Measurements from ENCODE around the gene KLHL41. TPM values are rescaled to one million over a fixed set of nuclear protein-coding genes. Genes with fewer than 3 reads are reported as not detected.

Gene KLHL41
- 0.19 TPM in 1 of 2 replicates, not detected in the other for total RNA-seq

DNA sequence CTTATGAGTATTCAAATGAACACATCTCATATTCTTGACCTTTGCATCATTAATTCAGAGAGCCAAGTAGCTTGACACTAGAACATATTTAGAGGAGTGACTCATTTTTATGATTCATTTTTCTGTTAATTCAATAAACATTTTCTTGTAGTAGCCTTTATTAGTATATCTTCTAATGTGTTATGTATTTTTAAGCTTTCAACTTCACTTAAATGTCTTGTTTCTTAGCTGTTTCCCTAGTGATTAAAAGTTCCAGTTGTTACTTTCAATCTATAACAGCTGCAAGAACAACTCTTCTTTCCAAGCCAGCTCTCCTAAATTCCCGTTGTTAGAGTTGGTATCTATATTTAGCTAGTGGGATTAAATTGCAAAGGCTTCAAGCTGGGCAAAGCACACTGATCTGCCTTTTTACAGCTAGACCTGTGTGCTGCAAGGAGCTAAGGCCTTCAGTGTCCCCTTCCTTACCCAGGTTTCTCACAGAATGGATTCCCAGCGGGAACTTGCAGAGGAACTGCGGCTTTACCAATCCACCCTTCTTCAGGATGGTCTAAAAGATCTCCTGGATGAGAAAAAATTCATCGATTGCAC lies at the start of gene KLHL41:
TSS of gene KLHL41 (plus strand) at position 405 of the 588 bp plus-strand sequence. CDS start at position 482, 77 bp downstream.

DNA sequence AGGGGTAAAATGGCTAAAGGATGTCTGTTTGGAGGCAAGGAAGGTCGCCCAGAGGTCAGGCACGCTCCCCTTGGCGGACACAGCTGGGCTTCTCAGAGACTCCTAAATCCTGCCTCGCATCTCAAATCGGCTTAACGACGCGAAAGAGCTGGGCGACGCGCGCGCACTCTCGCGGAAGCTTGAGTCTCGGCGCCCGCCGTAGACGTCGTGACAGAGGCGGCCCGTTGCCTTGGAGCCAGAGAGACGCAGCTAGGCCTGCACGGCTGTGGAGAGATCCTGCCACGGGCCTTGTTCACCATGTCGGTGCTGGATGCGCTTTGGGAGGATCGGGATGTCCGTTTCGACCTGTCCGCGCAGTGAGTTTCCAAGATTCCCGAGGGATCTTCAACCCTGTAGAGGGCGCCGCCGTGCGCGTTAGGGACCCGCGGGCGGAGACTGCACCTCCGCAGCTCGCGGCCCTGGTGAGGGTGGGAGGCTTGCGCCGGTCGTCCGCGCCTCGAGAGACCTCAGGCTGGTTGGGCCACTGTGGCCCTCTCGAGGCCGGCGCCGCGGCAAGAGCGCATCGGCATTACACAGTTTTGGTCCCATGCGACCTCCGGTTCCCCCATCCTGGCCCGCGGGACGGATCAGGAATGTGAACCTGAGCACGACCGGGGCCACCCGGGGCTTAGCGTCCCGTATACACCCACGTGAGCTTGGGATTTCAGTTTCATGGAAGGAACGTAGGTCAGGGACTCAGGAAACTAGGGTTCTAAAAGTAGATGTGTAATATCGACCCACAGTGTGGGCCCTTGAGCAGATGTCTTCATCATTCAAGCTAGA lies 30.0 kb upstream of the KLHL41 start, which contains the start of gene BBS5:
TSS of gene BBS5 (plus strand) at position 238 of the 822 bp plus-strand sequence. CDS start at position 298, 60 bp downstream.

DNA sequence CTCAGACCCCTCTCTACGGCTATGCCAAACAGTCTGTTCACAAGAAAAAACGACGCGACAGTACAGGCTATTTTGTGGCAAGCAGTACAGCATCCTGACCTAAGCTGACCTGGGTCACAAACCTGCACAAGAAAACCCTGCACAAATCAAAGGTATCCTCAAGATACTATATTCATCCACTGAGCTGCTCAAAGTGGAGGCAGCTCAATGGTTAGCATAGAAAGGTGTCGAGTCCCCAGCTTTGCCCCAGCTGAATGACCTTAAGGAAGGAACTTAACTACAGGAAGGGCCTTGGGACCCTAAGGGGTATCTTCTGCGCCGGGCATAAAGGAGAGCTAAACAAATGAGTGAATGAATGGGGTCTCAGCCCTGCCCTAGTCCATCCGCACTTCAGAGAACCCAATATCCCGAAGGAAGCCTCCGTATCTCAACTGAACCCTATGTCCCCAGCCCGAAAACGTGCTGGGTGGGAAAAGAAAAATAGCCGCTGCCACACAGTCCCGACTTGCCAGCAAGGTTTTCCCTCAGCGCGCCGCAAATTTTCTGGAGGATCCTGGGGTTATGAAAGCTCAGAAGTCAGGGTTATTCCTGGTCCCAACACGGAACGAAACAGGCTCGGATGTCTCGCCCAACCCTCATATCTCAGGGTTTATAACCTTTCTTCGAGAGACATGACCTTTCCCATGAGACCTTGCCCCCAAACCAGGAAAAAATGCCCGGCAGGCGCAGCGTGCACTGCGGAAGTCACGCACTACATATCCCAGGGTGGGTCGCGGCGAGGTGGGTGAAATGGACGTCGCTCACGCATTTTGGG lies 63.9 kb downstream of the KLHL41 start, which contains the start of gene FASTKD1:
TSS of gene FASTKD1 (minus strand) at position 706 of the 814 bp plus-strand sequence. CDS start 1,836 bp downstream, outside the sequence.

Other genes with a start within 250 kb of the KLHL41 start
- gene LRP2, start 147.2 kb upstream of the KLHL41 start, total RNA-seq, result not detected in 2 replicates
- gene BBS5, start 30.2 kb upstream of the KLHL41 start, total RNA-seq, result 2.6 and 3.8 TPM in 2 replicates
- 15.7 and 15.9 TPM in 2 replicates for gene FASTKD1, start 64.2 kb downstream of the KLHL41 start, total RNA-seq
- 17.3 and 28.4 TPM in 2 replicates for gene PPIG, start 74.6 kb downstream of the KLHL41 start, total RNA-seq
- gene CFAP210, start 184.7 kb downstream of the KLHL41 start, total RNA-seq, result not detected in 2 replicates
- 2.2 and 3.6 TPM in 2 replicates for gene PHOSPHO2, start 184.8 kb downstream of the KLHL41 start, total RNA-seq
- 7.3 and 7.8 TPM in 2 replicates for gene KLHL23, start 224.1 kb downstream of the KLHL41 start, total RNA-seq

Measured in vein endothelial cell (primary cell).